ENCODE results near the gene GFRA3.
"Not testable (repeated sequence)": the region's sequence is repeated elsewhere in the genome, so short reads cannot be mapped to it uniquely, and the experiment has no call there.

DNA sequence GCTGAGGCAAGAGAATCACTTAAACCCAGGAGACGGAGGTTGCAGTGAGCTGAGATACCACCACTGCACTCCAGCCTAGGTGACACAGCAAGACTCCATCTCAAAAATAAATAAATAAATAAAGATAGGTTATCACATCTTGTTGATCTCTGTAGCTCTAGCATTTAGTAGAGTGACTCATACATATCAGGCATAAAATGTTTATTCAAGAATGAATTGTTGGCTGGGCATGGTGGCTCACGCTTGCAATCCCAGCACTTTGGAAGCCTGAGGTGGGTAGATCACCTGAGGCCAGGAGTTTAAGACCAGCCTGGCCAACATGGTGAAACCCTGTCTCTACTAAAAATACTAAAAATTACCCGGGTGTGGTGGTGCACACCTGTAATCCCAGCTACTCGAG lies 43.8 kb upstream of the GFRA3 start:
- TF ChIP-seq CTCF (IDR thresholded peaks at IDR 0.05; ENCODE audit: borderline replicate concordance, extremely low read depth, low read length, poor library complexity, severe bottlenecking); EZH2 (IDR thresholded peaks at IDR 0.05; ENCODE audit: borderline replicate concordance, low read depth, low read length, severe bottlenecking): not testable (repeated sequence)

All from DND-41 (cell line).